NT2/D1 (cell line): Measurements from ENCODE around the gene NAP1L5.

ENCODE experiments used
- SUZ12 ChIP-seq: IDR thresholded peaks from 2 replicates; pipeline ENCODE4 v1.6.1; 2011; ENCODE audit not compliant: insufficient read length, insufficient read depth; ENCODE audit errors: extremely low read depth
- YY1 ChIP-seq: IDR thresholded peaks from 2 replicates; pipeline ENCODE4 v1.6.1; 2011; ENCODE audit not compliant: insufficient read length, insufficient read depth
- ZNF274 ChIP-seq: IDR thresholded peaks from 2 replicates; pipeline ENCODE4 v1.6.1; 2011; ENCODE audit warnings: mild to moderate bottlenecking, low read depth, low read length

DNA sequence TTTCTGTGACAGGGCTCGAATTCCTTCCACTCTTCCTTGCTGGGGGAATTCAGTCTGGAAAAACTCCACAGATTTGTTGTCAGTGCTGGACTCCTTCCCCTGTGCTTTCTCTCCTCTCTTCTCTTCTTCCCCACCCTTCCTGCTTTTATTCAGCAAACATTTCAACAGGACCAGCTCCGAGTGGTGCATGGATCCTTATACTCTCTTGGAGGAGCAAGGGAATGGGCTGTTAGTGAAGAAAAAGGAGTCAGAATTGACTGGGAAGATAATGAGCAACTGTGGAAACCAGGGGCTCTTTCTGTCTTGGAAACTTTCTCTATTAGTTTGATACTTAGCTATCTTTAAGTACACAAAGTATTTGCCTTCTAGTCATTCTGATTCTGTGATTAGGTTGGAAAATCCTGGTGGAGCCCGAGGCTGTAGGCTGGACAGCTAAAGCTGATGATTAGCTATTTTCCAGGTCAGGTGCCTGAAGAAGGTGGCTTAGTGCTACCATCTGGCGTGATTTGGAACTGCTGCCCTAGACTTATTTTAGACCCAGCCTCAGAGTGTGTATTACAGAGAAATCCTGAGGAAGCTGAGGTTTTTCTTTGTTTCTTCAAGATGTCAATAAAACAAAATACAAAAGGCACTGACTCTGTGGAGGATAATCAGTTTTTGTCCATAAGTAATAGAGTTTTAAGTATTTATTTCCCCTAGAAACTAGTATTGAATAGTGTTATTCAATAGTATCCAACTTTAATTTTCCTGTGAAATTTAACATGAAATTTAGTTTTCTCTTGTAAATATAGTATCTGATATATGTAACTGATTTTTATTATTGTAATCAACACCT, 38.4 kb downstream of the NAP1L5 start:
- no peak for TF ChIP-seq YY1
- TF ChIP-seq ZNF274: no peak
- TF ChIP-seq SUZ12: no peak
